T-helper 1 cell (primary cell): ENCODE results near the gene TBXAS1.
"Not testable (repeated sequence)": the region's sequence is repeated elsewhere in the genome, so short reads cannot be mapped to it uniquely, and the experiment has no call there.

Experiments used
- DNase-seq, 5 donors: peaks; one replicate each; pipeline ENCODE4 v3.0.0-alpha.2; 2012 to 2020

TBXAS1 gene

DNA sequence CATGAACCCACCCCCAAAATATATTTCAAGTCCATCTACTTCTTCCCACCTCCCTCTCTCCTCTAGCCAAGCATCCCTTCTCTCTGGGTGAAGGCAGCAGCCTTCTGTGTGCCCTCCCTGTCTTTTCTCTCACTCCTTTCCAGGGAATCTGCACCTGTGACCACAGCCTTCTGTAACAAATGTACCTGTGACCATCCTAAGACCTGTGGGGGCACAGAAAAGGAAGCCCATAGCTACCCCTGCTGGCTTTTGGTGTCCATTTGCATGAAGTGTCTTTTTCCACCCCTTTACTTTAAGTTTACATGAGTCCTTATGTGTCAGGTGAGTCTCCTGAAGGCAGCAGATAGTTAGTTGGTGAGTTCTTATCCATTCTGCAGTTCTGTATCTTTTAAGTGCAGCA lies 2.0 kb upstream of the TBXAS1 start:
- peak in 1 of 5 donors; percentile 27 for DNase-seq

GRCh38 chr7:139828446-139828845 lies 618 bp upstream of the TBXAS1 start:
- DNase-seq = peak in 1 of 5 donors; percentile 6

GRCh38 chr7:139829775-139830117 lies 682 bp downstream of the TBXAS1 start:
- peak in 1 of 5 donors; percentile 53 for DNase-seq

GRCh38 chr7:139830292-139830691 lies 1.2 kb downstream of the TBXAS1 start:
- no peak for DNase-seq

- peak in 1 of 5 donors; percentile 36 for DNase-seq
Observed at GRCh38 chr7:139830782-139831501, 1.9 kb downstream of the TBXAS1 start.

DNA sequence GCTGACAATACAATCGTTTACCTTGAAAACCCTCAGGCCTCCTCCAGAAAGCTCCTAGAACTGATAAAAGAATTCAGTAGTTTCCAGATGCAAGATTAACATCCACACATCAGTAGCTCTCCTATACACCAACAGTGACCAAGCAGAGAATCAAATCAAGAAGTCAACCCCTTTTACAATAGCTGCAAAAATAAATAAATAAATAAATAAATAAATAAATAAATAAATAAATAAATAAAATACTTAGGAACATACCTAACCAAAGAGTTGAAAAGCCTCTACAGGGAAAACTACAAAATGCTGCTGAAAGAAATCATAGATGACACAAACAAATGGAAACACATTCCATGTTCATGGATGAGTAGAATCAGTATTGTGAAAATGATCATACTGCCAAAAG lies 6.8 kb downstream of the TBXAS1 start:
- DNase-seq = not testable (repeated sequence)

- not testable (repeated sequence) for DNase-seq
Observed at GRCh38 chr7:139837291-139837690, 8.2 kb downstream of the TBXAS1 start.

DNA sequence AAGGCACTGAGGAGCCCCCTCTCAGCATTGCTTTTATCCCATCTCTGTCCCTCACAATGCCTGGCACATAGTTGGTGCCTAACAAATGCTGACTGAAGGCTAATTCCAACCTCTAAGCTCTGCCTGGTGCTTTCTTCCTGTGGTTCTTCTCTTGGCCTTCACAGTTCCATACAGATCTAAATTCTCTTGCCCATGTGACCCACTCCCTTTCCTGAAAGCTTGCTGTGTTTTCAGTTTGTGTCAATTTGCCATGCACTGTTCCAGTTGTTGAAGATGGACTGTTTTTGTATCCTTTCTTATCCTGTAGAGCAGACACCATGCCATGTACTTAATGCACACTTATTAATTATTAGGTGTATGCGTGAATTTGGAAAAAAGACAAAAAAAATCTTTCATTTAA lies 9.2 kb downstream of the TBXAS1 start:
- no peak for DNase-seq

DNA sequence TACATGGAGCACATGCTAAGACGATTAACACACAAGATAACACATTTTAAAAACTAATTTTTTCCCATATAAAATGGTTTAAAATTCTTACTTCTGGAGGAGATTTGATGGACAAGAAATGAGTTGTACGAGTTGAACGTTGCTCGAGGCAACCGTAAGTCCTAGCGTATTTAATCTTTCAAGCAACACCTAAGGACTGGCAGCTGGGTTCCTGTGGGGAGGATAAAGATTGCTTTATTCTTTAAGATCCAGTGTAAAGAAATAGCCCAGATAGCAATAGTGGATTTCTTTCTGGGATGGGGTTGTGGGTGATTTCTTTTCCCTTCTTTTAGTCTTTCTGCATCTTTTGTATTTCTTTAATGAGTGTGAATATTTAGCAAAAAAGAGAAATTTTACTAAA lies 9.8 kb downstream of the TBXAS1 start:
- DNase-seq = no peak

DNA sequence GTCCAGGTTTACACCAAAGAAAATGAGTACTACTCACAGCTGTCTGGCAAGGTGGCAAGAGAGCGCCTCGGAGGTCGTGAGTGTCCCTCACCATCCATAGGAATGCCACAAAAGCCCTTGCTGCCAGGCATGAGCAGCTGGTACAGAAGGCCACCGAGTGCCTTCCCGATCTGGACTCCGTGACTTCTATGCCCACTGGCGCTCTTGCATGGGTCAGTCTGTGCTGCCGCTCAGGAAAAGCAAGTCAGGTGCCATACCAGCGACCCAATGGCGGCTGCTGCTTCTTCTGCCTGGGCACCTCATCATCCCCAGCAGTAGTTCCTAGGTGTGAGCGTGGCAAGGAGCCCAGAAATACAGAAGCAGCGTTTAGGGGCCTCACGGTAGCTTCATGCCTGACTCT lies 11.7 kb downstream of the TBXAS1 start:
- DNase-seq = no peak

GRCh38 chr7:139842401-139843210 lies 13.5 kb downstream of the TBXAS1 start:
- no peak for DNase-seq

GRCh38 chr7:139843211-139843537 lies 14.1 kb downstream of the TBXAS1 start:
- DNase-seq = not testable (repeated sequence)

DNA sequence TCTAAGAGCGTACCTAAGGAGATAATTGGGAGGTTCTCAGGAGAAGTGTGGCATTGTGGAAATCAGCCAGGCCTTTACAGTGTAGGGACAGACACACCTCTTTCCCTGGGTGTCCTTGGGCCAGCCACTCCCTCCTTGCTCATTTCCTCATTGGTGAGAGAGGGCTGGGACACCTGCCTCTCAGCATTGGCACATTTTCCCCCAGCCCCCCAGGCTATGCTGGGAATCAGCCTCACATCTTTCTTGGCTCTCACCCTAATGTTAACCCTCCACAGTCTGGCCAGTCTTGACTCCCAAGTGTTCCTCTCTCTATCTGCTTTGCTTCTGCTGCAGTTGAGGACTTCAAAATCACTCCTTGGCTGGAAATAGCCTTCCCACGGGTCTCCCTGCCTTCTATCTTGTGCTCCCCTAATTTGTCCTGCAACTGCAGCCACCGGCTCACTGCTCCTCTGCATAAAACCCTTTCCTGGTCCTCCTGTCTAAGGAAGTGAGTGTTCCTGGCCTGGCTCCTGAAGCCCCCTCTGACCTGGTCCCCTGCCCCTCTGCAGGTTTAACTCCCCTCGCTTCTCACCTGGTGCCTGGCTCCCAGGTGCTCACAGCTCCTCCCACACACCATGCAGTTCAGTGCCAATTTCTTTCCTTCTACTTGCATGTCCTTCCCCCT lies 15.8 kb downstream of the TBXAS1 start:
- DNase-seq = no peak

DNA sequence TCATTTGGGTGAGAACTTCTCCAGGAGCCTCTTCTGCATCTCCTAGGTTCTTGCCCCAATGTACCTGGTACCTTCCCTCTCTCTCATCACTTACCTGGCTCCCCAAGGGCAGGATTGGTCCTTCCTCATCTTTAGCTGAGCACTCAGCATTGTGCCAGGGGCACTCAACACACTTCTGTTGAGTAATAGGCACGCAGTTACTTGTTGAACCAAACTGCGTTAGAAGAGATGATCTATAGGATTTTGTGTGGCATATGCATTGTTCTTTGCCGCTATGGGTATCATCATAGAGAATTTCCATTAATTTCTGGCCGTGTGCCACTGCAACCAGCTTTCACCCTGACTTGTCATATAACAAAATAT lies 16.4 kb downstream of the TBXAS1 start:
- DNase-seq = no peak

- DNase-seq = no peak
Observed at GRCh38 chr7:139846297-139846696, 17.2 kb downstream of the TBXAS1 start.

DNA sequence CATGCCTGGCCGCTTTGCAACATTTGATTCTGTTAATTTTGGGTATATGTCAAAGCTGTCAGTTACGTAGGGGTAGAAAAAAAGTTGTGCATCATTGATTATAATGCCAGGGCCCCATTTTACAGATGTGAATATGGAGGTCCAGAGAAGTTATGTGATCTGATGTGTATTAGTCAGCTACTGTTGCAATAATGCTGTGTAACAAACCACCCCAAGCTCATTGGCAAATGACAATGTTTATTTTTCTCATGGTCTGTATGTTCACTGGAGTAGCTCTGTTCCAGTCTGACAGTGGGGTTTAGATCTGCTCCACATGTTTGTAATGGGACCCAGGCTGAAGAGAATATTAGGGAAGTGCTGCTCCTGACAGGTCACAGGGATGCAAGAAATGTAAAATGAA lies 19.2 kb downstream of the TBXAS1 start:
- no peak for DNase-seq

DNA sequence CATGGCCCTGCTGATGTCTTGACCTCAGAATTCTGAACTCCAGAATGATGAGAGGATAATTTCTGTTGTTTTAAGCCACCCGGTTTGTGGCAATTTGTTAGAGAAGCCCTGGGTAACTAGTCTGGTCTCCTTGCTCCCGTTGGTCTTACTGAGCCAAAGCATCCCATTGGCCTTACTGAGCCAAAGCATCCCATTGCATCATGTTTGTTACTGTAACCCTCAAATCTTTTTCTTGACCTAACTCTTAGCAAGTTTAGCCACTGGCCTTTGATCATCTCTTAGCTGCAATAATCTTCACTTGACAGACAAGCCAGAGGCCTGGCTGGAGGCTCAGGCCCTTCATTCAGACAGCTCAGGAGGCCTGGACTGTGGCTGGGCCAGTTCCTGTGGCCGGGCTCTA lies 21.8 kb downstream of the TBXAS1 start:
- no peak for DNase-seq

DNA sequence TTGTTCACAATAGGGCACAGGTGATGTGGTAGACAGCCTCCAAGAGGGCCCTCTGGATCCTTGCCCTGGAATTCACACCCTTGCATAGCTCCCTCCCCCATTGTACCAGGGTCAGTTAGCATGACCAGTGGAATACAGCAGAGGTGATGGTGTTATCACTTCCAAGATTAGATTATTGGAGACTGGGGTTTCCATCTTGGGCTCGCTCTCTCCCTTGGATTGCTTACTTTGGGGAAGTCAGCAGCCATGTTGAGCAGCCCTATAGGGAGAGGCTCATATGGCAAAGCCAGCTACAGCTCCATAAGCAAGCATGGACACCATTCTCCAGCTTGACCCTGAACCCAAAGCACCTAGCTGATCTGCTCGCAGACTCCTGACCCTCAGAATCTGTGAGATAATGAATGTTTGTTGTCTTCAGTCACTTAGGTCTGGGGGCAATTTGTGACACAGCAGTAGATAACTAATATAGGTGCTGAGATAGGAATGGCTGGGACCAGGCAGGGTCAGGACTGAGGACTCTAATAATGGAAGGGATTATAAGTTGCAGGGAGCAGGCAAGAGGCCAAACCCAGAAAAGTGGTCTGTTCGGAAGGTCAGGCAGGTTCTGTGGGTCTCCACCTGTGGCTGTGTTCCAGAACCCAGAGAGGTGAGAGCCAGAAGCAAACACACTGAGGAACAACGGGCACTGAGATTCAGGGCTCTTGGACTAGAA lies 22.9 kb downstream of the TBXAS1 start:
- no peak for DNase-seq

DNA sequence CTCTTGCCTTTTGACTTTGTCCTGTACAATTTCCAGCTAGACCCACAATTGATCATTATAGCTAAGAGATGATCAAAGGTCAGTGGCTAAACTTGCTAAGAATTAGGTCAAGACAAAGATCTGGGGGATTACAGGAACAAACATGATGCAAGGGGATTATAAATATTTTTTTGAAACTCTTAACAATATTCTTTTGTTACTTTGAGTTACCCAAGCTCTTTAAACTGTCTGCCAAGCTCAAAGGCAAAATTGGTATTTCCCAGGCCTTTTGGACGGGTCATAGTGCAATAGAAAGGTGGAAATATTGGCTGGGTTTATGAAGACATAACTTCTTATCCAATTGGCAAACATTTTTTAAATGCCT lies 23.4 kb downstream of the TBXAS1 start:
- DNase-seq = no peak

GRCh38 chr7:139853506-139854123 lies 24.6 kb downstream of the TBXAS1 start:
- no peak for DNase-seq

GRCh38 chr7:139854124-139854511 lies 25.1 kb downstream of the TBXAS1 start:
- DNase-seq = no peak

DNA sequence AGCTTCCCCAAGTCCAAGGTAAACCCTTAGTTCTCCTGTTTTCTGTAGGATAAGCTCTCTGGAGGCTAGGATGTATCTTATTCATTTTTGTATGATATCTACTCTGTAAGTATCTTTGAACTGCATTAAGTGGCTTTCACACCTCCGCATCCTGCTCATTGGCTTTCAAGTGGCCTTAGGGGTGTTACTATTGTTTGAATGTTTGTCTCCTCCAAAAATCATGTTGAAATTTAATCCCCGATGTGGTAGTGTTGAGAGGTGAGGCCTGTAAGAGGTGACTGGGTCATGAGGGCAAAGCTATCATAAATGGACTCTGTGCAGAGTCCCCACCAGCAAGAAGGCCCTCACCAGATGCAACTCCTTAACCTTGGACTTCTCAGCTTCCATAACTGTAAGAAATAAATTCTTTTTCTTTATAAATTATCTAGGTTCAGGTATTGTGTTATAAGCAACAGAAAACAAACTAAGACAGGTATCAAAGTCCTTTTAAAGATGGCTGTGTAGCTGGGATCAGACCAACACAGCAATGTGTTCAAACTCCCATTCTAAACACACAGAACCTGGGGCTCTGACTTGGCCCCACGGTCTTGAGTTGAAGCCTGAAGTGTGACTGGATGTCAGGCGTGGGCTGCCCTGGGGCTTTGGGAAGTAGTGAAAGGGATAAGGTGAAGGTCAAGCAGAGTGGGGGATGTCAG lies 25.9 kb downstream of the TBXAS1 start:
- peak in 1 of 5 donors; percentile 6 for DNase-seq
